ENCODE results near the gene COL19A1. TPM values are rescaled to one million over a fixed set of nuclear protein-coding genes. Genes with fewer than 3 reads are reported as not detected.

Gene COL19A1
- polyA plus RNA-seq, 4 donors = 0.09 to 5.2 TPM; not detected in 2

DNA sequence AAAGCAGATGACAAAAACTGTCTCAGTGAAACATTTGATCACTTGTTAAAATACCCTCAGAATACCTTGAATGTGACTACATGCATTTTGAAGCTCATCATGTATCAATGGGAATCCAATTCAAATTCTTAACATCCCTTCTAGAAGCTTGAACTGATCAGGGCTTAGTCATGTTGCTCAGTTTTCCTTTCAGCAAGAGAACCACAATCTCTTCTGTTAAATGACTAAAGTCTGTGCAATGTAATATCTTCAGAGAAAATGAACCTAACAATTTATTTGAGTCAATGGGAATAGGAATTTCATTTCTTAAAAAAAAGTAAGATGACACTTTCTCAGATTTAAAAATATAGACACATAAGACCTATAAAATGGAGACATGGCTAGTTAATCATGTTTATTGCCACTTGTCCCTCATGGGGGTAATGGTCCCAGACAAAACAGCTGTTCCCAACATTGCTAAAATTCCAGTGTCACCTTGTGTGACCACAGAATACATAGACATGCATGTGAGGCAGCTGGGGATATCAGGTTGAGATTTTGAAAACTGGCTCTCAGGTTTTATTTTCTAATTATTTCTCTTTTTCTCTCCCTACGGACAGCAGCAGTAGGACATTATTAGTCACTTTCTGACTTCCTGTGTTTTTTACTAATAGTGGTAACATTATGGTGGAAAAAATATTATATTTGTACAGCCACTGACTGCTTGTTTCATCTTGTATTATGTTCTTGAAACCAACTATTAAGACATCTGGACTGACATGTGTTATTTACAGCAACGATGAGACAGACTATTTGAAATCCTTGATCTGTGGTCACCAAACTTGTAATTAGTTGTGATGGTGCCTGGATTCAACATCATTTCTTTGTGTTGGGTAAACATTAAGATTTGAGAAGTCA, 244.0 kb downstream of the COL19A1 start:
- Histone ChIP-seq H3K27ac (ENCODE audit: low read depth in 1 of 3, low read length in 2 of 3) (no peak overlapping the region), H3K36me3 (ENCODE audit: control insufficient read depth in 3 of 3, insufficient read depth in 2 of 3, low read depth in 1 of 3, low read length in 3 of 3) (no peaks in the 10 kb centered on the region), H3K4me3 (ENCODE audit: low read depth in 1 of 3, low read length in 3 of 3) (no peak overlapping the region), H3K4me1 (ENCODE audit: control insufficient read depth in 3 of 3, insufficient read depth in 2 of 3, low read depth in 1 of 3, low read length in 2 of 3) (no peaks in the 10 kb centered on the region), H3K9me3 (ENCODE audit: control insufficient read depth in 2 of 2, insufficient read depth in 1 of 2, low read depth in 1 of 2, low read length in 1 of 2) (no peaks in the 10 kb centered on the region), H3K27me3 (ENCODE audit: control insufficient read depth in 3 of 3, insufficient read depth in 3 of 3, low read length in 3 of 3) (no peaks in the 10 kb centered on the region)
- no peak for DNase-seq
- FAIRE-seq = no peak
- 54 to 58% (median 57%) methylated on average over 2 of the region's 2 CpGs for WGBS, 3 donors

DNA sequence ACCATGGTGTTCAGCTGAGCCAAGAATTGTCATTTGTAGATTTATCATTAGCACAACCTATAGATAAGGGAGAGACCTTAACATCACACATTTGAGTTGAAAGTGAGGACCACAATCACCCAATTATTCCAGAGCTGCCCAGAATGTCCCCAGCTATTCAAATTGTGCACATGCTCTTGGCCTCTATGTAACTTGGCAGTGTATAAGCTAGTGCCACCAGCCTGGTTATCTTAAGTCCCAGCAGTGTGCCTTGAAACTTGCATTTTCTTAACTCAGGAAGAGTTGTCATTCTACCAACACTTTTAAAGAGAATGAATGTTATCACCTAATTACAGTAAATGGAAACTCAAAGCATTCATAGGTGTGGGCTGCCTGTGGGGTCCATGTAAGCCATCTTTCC, 245.4 kb downstream of the COL19A1 start:
- DNase-seq = no peak
- no peaks in the 10 kb centered on the region for H3K9me3 ChIP-seq (ENCODE audit: control insufficient read depth in 2 of 2, insufficient read depth in 1 of 2, low read depth in 1 of 2, low read length in 1 of 2)
- H3K4me1 ChIP-seq (ENCODE audit: control insufficient read depth in 3 of 3, insufficient read depth in 2 of 3, low read depth in 1 of 3, low read length in 2 of 3) = no peaks in the 10 kb centered on the region
- H3K4me3 ChIP-seq (ENCODE audit: low read depth in 1 of 3, low read length in 3 of 3) = no peak overlapping the region
- H3K36me3 ChIP-seq (ENCODE audit: control insufficient read depth in 3 of 3, insufficient read depth in 2 of 3, low read depth in 1 of 3, low read length in 3 of 3) = no peaks in the 10 kb centered on the region
- FAIRE-seq = no peak
- no peak overlapping the region for H3K27ac ChIP-seq (ENCODE audit: low read depth in 1 of 3, low read length in 2 of 3)
- H3K27me3 ChIP-seq (ENCODE audit: control insufficient read depth in 3 of 3, insufficient read depth in 3 of 3, low read length in 3 of 3) = no peaks in the 10 kb centered on the region

DNA sequence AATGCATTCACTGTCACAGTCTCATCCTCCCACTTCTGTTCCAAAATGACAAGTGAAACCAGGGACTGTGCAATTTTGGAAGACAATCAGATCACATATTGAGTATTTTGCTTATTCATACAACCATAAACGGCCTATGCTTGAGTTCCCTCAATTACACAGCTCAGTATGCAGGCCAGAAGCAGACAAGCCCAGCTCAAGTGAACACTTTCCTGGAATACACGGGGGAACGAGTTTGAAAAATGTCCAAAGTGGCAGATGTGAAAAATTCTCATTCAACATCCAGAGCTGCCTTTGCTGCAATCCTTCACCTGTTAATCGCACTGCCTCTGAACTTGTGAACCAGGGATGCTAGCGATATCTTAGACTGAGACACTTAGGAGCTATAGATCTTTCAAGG, 246.4 kb downstream of the COL19A1 start:
- no peaks in the 10 kb centered on the region for H3K36me3 ChIP-seq (ENCODE audit: control insufficient read depth in 3 of 3, insufficient read depth in 2 of 3, low read depth in 1 of 3, low read length in 3 of 3)
- H3K4me1 ChIP-seq (ENCODE audit: control insufficient read depth in 3 of 3, insufficient read depth in 2 of 3, low read depth in 1 of 3, low read length in 2 of 3) = no peaks in the 10 kb centered on the region
- no peak overlapping the region for H3K4me3 ChIP-seq (ENCODE audit: low read depth in 1 of 3, low read length in 3 of 3)
- no peak overlapping the region for H3K27ac ChIP-seq (ENCODE audit: low read depth in 1 of 3, low read length in 2 of 3)
- no peaks in the 10 kb centered on the region for H3K27me3 ChIP-seq (ENCODE audit: control insufficient read depth in 3 of 3, insufficient read depth in 3 of 3, low read length in 3 of 3)
- FAIRE-seq (no peak), DNase-seq (no peak)
- H3K9me3 ChIP-seq (ENCODE audit: control insufficient read depth in 2 of 2, insufficient read depth in 1 of 2, low read depth in 1 of 2, low read length in 1 of 2) = no peaks in the 10 kb centered on the region
- WGBS, 3 donors = 65 to 69% (median 68%) methylated on average over 5 of the region's 5 CpGs

GRCh38 chr6:70113171-70113570, 246.8 kb downstream of the COL19A1 start:
- Histone ChIP-seq H3K36me3 (ENCODE audit: control insufficient read depth in 3 of 3, insufficient read depth in 2 of 3, low read depth in 1 of 3, low read length in 3 of 3) (no peaks in the 10 kb centered on the region), H3K4me3 (ENCODE audit: low read depth in 1 of 3, low read length in 3 of 3) (no peak overlapping the region), H3K27ac (ENCODE audit: low read depth in 1 of 3, low read length in 2 of 3) (no peak overlapping the region), H3K27me3 (ENCODE audit: control insufficient read depth in 3 of 3, insufficient read depth in 3 of 3, low read length in 3 of 3) (no peaks in the 10 kb centered on the region), H3K9me3 (ENCODE audit: control insufficient read depth in 2 of 2, insufficient read depth in 1 of 2, low read depth in 1 of 2, low read length in 1 of 2) (no peaks in the 10 kb centered on the region), H3K4me1 (ENCODE audit: control insufficient read depth in 3 of 3, insufficient read depth in 2 of 3, low read depth in 1 of 3, low read length in 2 of 3) (no peaks in the 10 kb centered on the region)
- DNase-seq (no peak), FAIRE-seq (no peak)
- 55 to 80% (median 63%) methylated on average over 1 of the region's 1 CpG for whole genome bisulfite sequencing, 3 donors

DNA sequence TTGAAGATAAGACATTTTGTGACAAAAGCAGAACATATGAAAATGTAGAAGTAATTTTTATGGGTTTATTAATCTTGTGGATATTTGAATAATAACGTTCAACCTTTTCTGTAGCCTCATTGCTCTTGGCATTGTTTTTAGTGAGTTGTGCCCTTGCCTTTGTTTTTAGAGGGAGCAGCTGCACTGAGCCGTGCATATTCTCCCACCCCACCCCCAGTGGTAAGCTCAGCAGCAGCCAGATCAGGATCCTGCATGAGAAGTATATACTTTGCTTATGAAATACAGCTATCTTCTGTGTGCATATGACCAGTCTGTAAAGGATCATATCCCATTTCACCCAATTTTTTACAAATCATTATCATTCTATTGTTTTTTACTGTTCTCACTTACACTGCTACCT, 252.3 kb downstream of the COL19A1 start:
- Histone ChIP-seq H3K36me3 (ENCODE audit: control insufficient read depth in 3 of 3, insufficient read depth in 2 of 3, low read depth in 1 of 3, low read length in 3 of 3) (no peaks in the 10 kb centered on the region), H3K27ac (ENCODE audit: low read depth in 1 of 3, low read length in 2 of 3) (no peak overlapping the region), H3K4me3 (ENCODE audit: low read depth in 1 of 3, low read length in 3 of 3) (no peak overlapping the region), H3K27me3 (ENCODE audit: control insufficient read depth in 3 of 3, insufficient read depth in 3 of 3, low read length in 3 of 3) (no peaks in the 10 kb centered on the region), H3K4me1 (ENCODE audit: control insufficient read depth in 3 of 3, insufficient read depth in 2 of 3, low read depth in 1 of 3, low read length in 2 of 3) (no peaks in the 10 kb centered on the region), H3K9me3 (ENCODE audit: control insufficient read depth in 2 of 2, insufficient read depth in 1 of 2, low read depth in 1 of 2, low read length in 1 of 2) (no peaks in the 10 kb centered on the region)
- 38 to 70% (median 45%) methylated on average over 2 of the region's 2 CpGs for WGBS, 3 donors
- DNase-seq (peak in 1 of 2 donors; percentile 2), FAIRE-seq (no peak)

GRCh38 chr6:70119218-70119835, 253.0 kb downstream of the COL19A1 start:
- WGBS, 3 donors = 33 to 66% (median 42%) methylated on average over 7 of the region's 7 CpGs
- Histone ChIP-seq H3K4me3 (ENCODE audit: low read depth in 1 of 3, low read length in 3 of 3) (no peak overlapping the region), H3K27ac (ENCODE audit: low read depth in 1 of 3, low read length in 2 of 3) (no peak overlapping the region), H3K9me3 (ENCODE audit: control insufficient read depth in 2 of 2, insufficient read depth in 1 of 2, low read depth in 1 of 2, low read length in 1 of 2) (no peaks in the 10 kb centered on the region), H3K36me3 (ENCODE audit: control insufficient read depth in 3 of 3, insufficient read depth in 2 of 3, low read depth in 1 of 3, low read length in 3 of 3) (no peaks in the 10 kb centered on the region), H3K4me1 (ENCODE audit: control insufficient read depth in 3 of 3, insufficient read depth in 2 of 3, low read depth in 1 of 3, low read length in 2 of 3) (peaks cover 0 to 3% (median 0%) of the 10 kb centered on the region in 3 donors), H3K27me3 (ENCODE audit: control insufficient read depth in 3 of 3, insufficient read depth in 3 of 3, low read length in 3 of 3) (no peaks in the 10 kb centered on the region)
- FAIRE-seq = no peak
- DNase-seq = peak in 1 of 2 donors; percentile 75

- Histone ChIP-seq H3K4me3 (ENCODE audit: low read depth in 1 of 3, low read length in 3 of 3) (no peak overlapping the region), H3K27me3 (ENCODE audit: control insufficient read depth in 3 of 3, insufficient read depth in 3 of 3, low read length in 3 of 3) (no peaks in the 10 kb centered on the region), H3K27ac (ENCODE audit: low read depth in 1 of 3, low read length in 2 of 3) (peak overlapping the region in 1 of 3 donors; percentile 31), H3K36me3 (ENCODE audit: control insufficient read depth in 3 of 3, insufficient read depth in 2 of 3, low read depth in 1 of 3, low read length in 3 of 3) (no peaks in the 10 kb centered on the region), H3K9me3 (ENCODE audit: control insufficient read depth in 2 of 2, insufficient read depth in 1 of 2, low read depth in 1 of 2, low read length in 1 of 2) (no peaks in the 10 kb centered on the region), H3K4me1 (ENCODE audit: control insufficient read depth in 3 of 3, insufficient read depth in 2 of 3, low read depth in 1 of 3, low read length in 2 of 3) (peaks cover 0 to 14% (median 0%) of the 10 kb centered on the region in 3 donors)
- WGBS, 3 donors = 22 to 67% (median 32%) methylated on average over 1 of the region's 1 CpG
- DNase-seq = peak in 1 of 2 donors; percentile 20
- FAIRE-seq = no peak
Observed at GRCh38 chr6:70124443-70124842, 258.1 kb downstream of the COL19A1 start.

DNA sequence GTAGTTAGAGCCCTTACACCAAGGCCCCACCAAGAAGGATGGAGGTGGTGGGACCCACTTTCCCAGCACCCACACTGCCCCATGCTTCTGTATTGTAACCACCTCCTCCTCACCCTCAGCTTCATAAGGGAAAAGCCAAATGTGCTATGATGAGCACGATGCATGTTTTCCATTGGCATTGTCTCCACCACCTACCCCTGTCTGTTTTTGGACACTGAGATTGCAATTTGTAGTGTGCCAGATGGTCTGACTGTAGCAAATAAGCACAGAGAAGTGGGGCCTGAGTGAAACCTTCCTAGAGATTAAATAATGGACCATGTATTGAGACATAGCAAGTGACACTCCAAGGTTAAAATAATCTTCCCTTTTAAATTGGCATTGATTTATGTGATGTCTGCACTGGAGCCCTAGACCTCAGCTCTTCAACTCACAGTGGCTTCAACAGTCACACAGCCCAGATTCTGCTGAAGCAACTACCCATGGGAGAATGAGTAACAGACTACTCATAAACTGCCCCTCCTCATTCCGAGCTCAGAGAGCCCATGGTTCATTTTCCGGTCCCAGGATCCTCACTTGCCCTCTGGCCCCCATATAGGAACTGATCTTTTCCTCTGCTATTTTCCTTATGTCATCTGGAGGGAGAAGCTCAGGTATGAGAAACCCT, 258.7 kb downstream of the COL19A1 start:
- no peaks in the 10 kb centered on the region for H3K9me3 ChIP-seq (ENCODE audit: control insufficient read depth in 2 of 2, insufficient read depth in 1 of 2, low read depth in 1 of 2, low read length in 1 of 2)
- WGBS, 3 donors = 43 to 57% (median 46%) methylated on average over 3 of the region's 3 CpGs
- no peaks in the 10 kb centered on the region for H3K27me3 ChIP-seq (ENCODE audit: control insufficient read depth in 3 of 3, insufficient read depth in 3 of 3, low read length in 3 of 3)
- H3K27ac ChIP-seq (ENCODE audit: low read depth in 1 of 3, low read length in 2 of 3) = peak overlapping the region in 1 of 3 donors; percentile 31
- H3K4me1 ChIP-seq (ENCODE audit: control insufficient read depth in 3 of 3, insufficient read depth in 2 of 3, low read depth in 1 of 3, low read length in 2 of 3) = peaks cover 0 to 14% (median 0%) of the 10 kb centered on the region in 3 donors
- H3K4me3 ChIP-seq (ENCODE audit: low read depth in 1 of 3, low read length in 3 of 3) = no peak overlapping the region
- DNase-seq (peak in 1 of 2 donors; percentile 82), FAIRE-seq (no peak)
- no peaks in the 10 kb centered on the region for H3K36me3 ChIP-seq (ENCODE audit: control insufficient read depth in 3 of 3, insufficient read depth in 2 of 3, low read depth in 1 of 3, low read length in 3 of 3)
